ENCODE results near the gene NEK10.

The NEK10 gene

GRCh38 chr3:27378331-27378730 is 9.1 kb upstream of the NEK10 start:
- H3K4me1 ChIP-seq (ENCODE audit: control insufficient read depth, insufficient read depth, low read length, poor library complexity, severe bottlenecking): no peaks in the 10 kb centered on the region
- no peak overlapping the region for H3K4me3 ChIP-seq (ENCODE audit: extremely low read depth, insufficient read depth, low read length, poor library complexity, severe bottlenecking)
- no peak overlapping the region for H3K27ac ChIP-seq (ENCODE audit: low read depth, low read length, severe bottlenecking)
- H3K9me3 ChIP-seq (ENCODE audit: control insufficient read depth, low read length): no peaks in the 10 kb centered on the region
- H3K36me3 ChIP-seq (ENCODE audit: control insufficient read depth, insufficient read depth, low read length): peaks cover 35% of the 10 kb centered on the region

DNA sequence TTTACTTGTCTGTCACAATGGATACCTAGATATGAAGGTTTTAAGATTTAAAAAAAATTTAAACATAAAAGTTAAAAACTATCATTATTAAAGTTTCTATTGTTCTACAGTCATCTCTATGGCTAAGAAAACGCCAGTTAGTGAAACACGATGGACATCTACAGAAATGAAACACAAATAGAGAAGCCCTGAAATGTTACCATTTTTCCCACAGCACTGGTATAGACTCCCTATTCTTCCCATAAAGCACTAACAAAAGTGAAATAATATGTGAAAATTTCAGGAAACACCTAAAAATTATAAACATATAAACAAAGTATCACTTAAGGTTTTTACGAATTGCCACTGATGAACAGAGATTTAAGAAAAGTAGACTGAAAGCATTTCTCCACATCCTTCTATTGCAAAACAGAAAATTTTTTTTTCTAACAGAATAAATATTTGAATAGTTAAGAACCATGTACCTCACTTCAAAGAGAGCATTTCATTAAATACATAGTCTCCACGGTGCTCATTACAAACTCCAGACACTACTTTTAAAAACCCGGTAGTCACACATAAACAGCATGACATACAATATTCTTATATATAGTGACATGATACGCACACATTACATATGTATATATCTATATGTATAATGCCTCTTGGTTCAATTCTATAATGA is 7.1 kb upstream of the NEK10 start:
- H3K4me3 ChIP-seq (ENCODE audit: extremely low read depth, insufficient read depth, low read length, poor library complexity, severe bottlenecking): no peak overlapping the region
- H3K27ac ChIP-seq (ENCODE audit: low read depth, low read length, severe bottlenecking): no peak overlapping the region
- H3K9me3 ChIP-seq (ENCODE audit: control insufficient read depth, low read length): no peaks in the 10 kb centered on the region
- 96% methylated on average over 4 of the region's 6 CpGs; no CpG with 5 or more reads in 1 of the 2 experiments for WGBS, 2 experiments (ENCODE audit: insufficient coverage in 2 of 2)
- no peaks in the 10 kb centered on the region for H3K4me1 ChIP-seq (ENCODE audit: control insufficient read depth, insufficient read depth, low read length, poor library complexity, severe bottlenecking)
- peaks cover 20% of the 10 kb centered on the region for H3K36me3 ChIP-seq (ENCODE audit: control insufficient read depth, insufficient read depth, low read length)

GRCh38 chr3:27366062-27366591 is 3.1 kb downstream of the NEK10 start:
- WGBS, 2 experiments (ENCODE audit: insufficient coverage in 2 of 2): 88 to 100% methylated on average over 1 of the region's 1 CpG
- Histone ChIP-seq H3K4me3 (ENCODE audit: extremely low read depth, insufficient read depth, low read length, poor library complexity, severe bottlenecking) (no peak overlapping the region), H3K36me3 (ENCODE audit: control insufficient read depth, insufficient read depth, low read length) (no peaks in the 10 kb centered on the region), H3K9me3 (ENCODE audit: control insufficient read depth, low read length) (no peaks in the 10 kb centered on the region), H3K27ac (ENCODE audit: low read depth, low read length, severe bottlenecking) (no peak overlapping the region), H3K4me1 (ENCODE audit: control insufficient read depth, insufficient read depth, low read length, poor library complexity, severe bottlenecking) (peaks cover 4% of the 10 kb centered on the region)

GRCh38 chr3:27360113-27361078 is 8.8 kb downstream of the NEK10 start:
- no peaks in the 10 kb centered on the region for H3K9me3 ChIP-seq (ENCODE audit: control insufficient read depth, low read length)
- no peak overlapping the region for H3K27ac ChIP-seq (ENCODE audit: low read depth, low read length, severe bottlenecking)
- no peaks in the 10 kb centered on the region for H3K36me3 ChIP-seq (ENCODE audit: control insufficient read depth, insufficient read depth, low read length)
- peaks cover 6% of the 10 kb centered on the region for H3K4me1 ChIP-seq (ENCODE audit: control insufficient read depth, insufficient read depth, low read length, poor library complexity, severe bottlenecking)
- WGBS, 2 experiments (ENCODE audit: insufficient coverage in 2 of 2): 80 to 96% methylated on average over 2 to 4 of the region's 7 CpGs
- H3K4me3 ChIP-seq (ENCODE audit: extremely low read depth, insufficient read depth, low read length, poor library complexity, severe bottlenecking): no peak overlapping the region

GRCh38 chr3:27358372-27358771 is 10.8 kb downstream of the NEK10 start:
- H3K4me3 ChIP-seq (ENCODE audit: extremely low read depth, insufficient read depth, low read length, poor library complexity, severe bottlenecking): no peak overlapping the region
- 100% methylated on average over 1 of the region's 3 CpGs; no CpG with 5 or more reads in 1 of the 2 experiments for WGBS, 2 experiments (ENCODE audit: insufficient coverage in 2 of 2)
- no peak overlapping the region for H3K27ac ChIP-seq (ENCODE audit: low read depth, low read length, severe bottlenecking)
- no peaks in the 10 kb centered on the region for H3K36me3 ChIP-seq (ENCODE audit: control insufficient read depth, insufficient read depth, low read length)
- H3K4me1 ChIP-seq (ENCODE audit: control insufficient read depth, insufficient read depth, low read length, poor library complexity, severe bottlenecking): peaks cover 10% of the 10 kb centered on the region
- no peaks in the 10 kb centered on the region for H3K9me3 ChIP-seq (ENCODE audit: control insufficient read depth, low read length)

GRCh38 chr3:27357665-27358258 is 11.4 kb downstream of the NEK10 start:
- Histone ChIP-seq H3K27ac (ENCODE audit: low read depth, low read length, severe bottlenecking) (no peak overlapping the region), H3K36me3 (ENCODE audit: control insufficient read depth, insufficient read depth, low read length) (no peaks in the 10 kb centered on the region), H3K9me3 (ENCODE audit: control insufficient read depth, low read length) (no peaks in the 10 kb centered on the region), H3K4me3 (ENCODE audit: extremely low read depth, insufficient read depth, low read length, poor library complexity, severe bottlenecking) (no peak overlapping the region), H3K4me1 (ENCODE audit: control insufficient read depth, insufficient read depth, low read length, poor library complexity, severe bottlenecking) (peaks cover 10% of the 10 kb centered on the region)
- no CpG with 5 or more reads among the region's 1 CpG for WGBS, 2 experiments (ENCODE audit: insufficient coverage in 2 of 2)

GRCh38 chr3:27356976-27357375 is 12.2 kb downstream of the NEK10 start:
- Histone ChIP-seq H3K27ac (ENCODE audit: low read depth, low read length, severe bottlenecking) (no peak overlapping the region), H3K4me3 (ENCODE audit: extremely low read depth, insufficient read depth, low read length, poor library complexity, severe bottlenecking) (no peak overlapping the region), H3K36me3 (ENCODE audit: control insufficient read depth, insufficient read depth, low read length) (no peaks in the 10 kb centered on the region), H3K9me3 (ENCODE audit: control insufficient read depth, low read length) (no peaks in the 10 kb centered on the region), H3K4me1 (ENCODE audit: control insufficient read depth, insufficient read depth, low read length, poor library complexity, severe bottlenecking) (peaks cover 10% of the 10 kb centered on the region)
- no CpG with 5 or more reads among the region's 3 CpGs for WGBS, 2 experiments (ENCODE audit: insufficient coverage in 2 of 2)

GRCh38 chr3:27354588-27355203 is 14.5 kb downstream of the NEK10 start:
- Histone ChIP-seq H3K9me3 (ENCODE audit: control insufficient read depth, low read length) (no peaks in the 10 kb centered on the region), H3K4me1 (ENCODE audit: control insufficient read depth, insufficient read depth, low read length, poor library complexity, severe bottlenecking) (peaks cover 7% of the 10 kb centered on the region), H3K36me3 (ENCODE audit: control insufficient read depth, insufficient read depth, low read length) (no peaks in the 10 kb centered on the region), H3K27ac (ENCODE audit: low read depth, low read length, severe bottlenecking) (no peak overlapping the region), H3K4me3 (ENCODE audit: extremely low read depth, insufficient read depth, low read length, poor library complexity, severe bottlenecking) (no peak overlapping the region)
- WGBS, 2 experiments (ENCODE audit: insufficient coverage in 2 of 2): 82 to 100% methylated on average over 1 to 2 of the region's 4 CpGs

DNA sequence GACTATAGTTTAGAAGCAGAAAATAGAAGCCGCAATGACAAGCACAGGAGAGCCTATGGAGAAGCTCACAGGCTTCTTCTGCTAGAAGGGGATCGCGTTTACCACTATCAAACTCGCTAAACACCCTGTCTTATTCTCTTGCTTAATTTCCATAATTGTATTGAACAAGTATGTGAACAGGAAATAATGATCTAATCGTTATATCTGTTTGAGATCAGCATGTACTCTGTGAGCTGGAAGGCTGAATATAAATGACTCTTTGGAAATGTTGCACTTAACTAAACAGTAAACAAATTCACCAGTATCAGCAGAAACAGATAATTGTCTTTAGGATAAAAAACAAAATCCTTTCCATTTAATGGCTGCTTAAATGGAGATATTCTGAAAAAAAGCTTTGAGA is 15.0 kb downstream of the NEK10 start:
- Histone ChIP-seq H3K4me1 (ENCODE audit: control insufficient read depth, insufficient read depth, low read length, poor library complexity, severe bottlenecking) (peaks cover 5% of the 10 kb centered on the region), H3K36me3 (ENCODE audit: control insufficient read depth, insufficient read depth, low read length) (no peaks in the 10 kb centered on the region), H3K4me3 (ENCODE audit: extremely low read depth, insufficient read depth, low read length, poor library complexity, severe bottlenecking) (no peak overlapping the region), H3K9me3 (ENCODE audit: control insufficient read depth, low read length) (no peaks in the 10 kb centered on the region), H3K27ac (ENCODE audit: low read depth, low read length, severe bottlenecking) (no peak overlapping the region)
- 83% methylated on average over 1 of the region's 5 CpGs; no CpG with 5 or more reads in 1 of the 2 experiments for WGBS, 2 experiments (ENCODE audit: insufficient coverage in 2 of 2)

DNA sequence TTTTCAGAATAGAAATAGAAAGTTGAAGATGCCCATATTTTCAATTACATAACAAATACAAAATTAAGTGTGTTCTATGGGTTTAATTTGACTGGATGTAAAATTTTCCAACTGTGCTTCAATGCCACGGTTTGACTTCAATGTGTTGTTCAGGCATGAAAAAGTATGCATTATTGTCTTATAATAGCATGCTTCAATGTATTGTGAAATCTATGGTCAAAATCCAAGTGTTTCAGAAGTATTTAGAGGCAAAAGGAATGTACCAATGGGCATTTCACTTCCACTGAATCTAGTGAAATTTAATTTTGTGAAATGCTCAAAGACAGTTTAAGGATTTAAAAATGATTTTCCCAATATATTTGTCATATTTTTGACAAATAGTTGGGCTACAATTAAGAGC is 16.0 kb downstream of the NEK10 start:
- Histone ChIP-seq H3K27ac (ENCODE audit: low read depth, low read length, severe bottlenecking) (no peak overlapping the region), H3K4me3 (ENCODE audit: extremely low read depth, insufficient read depth, low read length, poor library complexity, severe bottlenecking) (no peak overlapping the region), H3K36me3 (ENCODE audit: control insufficient read depth, insufficient read depth, low read length) (no peaks in the 10 kb centered on the region), H3K9me3 (ENCODE audit: control insufficient read depth, low read length) (no peaks in the 10 kb centered on the region), H3K4me1 (ENCODE audit: control insufficient read depth, insufficient read depth, low read length, poor library complexity, severe bottlenecking) (peaks cover 4% of the 10 kb centered on the region)
- WGBS, 2 experiments (ENCODE audit: insufficient coverage in 2 of 2): 86 to 100% methylated on average over 1 of the region's 1 CpG
